Measurements from ENCODE around the gene RNF14.

GRCh38 chr5:141958546-141959172 is 10.2 kb upstream of the RNF14 start:
- TF ChIP-seq, protein P1, sequence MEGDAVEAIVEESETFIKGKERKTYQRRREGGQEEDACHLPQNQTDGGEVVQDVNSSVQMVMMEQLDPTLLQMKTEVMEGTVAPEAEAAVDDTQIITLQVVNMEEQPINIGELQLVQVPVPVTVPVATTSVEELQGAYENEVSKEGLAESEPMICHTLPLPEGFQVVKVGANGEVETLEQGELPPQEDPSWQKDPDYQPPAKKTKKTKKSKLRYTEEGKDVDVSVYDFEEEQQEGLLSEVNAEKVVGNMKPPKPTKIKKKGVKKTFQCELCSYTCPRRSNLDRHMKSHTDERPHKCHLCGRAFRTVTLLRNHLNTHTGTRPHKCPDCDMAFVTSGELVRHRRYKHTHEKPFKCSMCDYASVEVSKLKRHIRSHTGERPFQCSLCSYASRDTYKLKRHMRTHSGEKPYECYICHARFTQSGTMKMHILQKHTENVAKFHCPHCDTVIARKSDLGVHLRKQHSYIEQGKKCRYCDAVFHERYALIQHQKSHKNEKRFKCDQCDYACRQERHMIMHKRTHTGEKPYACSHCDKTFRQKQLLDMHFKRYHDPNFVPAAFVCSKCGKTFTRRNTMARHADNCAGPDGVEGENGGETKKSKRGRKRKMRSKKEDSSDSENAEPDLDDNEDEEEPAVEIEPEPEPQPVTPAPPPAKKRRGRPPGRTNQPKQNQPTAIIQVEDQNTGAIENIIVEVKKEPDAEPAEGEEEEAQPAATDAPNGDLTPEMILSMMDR (conservative IDR thresholded peaks at IDR 0.05 in 1 of 2, IDR thresholded peaks at IDR 0.05 in 1 of 2; ENCODE audit: extremely low read depth in 1 of 2, insufficient read depth in 1 of 2, low read depth in 1 of 2, low read length in 2 of 2) = no peak
- TF ChIP-seq EZH2 (IDR thresholded peaks at IDR 0.05; ENCODE audit: borderline replicate concordance, low read length) = no peak
